ENCODE data around the gene FUOM.

- no peak for TF ChIP-seq MAX (IDR thresholded peaks at IDR 0.05)
- TF ChIP-seq CTCF (IDR thresholded peaks at IDR 0.05; ENCODE audit: control extremely low read depth in 1 of 3, insufficient read depth in 1 of 3, low read depth in 1 of 3, low read length in 3 of 3): no peak
- TF ChIP-seq POLR2A (IDR thresholded peaks at IDR 0.05; ENCODE audit: control extremely low read depth in 1 of 2, low read depth in 2 of 2, low read length in 2 of 2): no peak
- TF ChIP-seq HDAC6 (IDR thresholded peaks at IDR 0.05; ENCODE audit: low read depth, low read length): no peak
- no peak for TF ChIP-seq ASH2L (IDR thresholded peaks at IDR 0.05; ENCODE audit: low read length)
- TF ChIP-seq GABPA (IDR thresholded peaks at IDR 0.05; ENCODE audit: borderline replicate concordance, insufficient read depth, low read length): no peak
- TF ChIP-seq BRCA1 (IDR thresholded peaks at IDR 0.05; ENCODE audit: low read depth, low read length): no peak
- no peak for TF ChIP-seq JUN (IDR thresholded peaks at IDR 0.05; ENCODE audit: low read depth, low read length)
- no peak for TF ChIP-seq POLR2AphosphoS5 (IDR thresholded peaks at IDR 0.05; ENCODE audit: low read depth, low read length)
- TF ChIP-seq EZH2 (IDR thresholded peaks at IDR 0.05; ENCODE audit: low read depth, low read length, severe bottlenecking): no peak
- no peak for TF ChIP-seq EP300 (IDR thresholded peaks at IDR 0.05; ENCODE audit: borderline replicate concordance in 1 of 2, low read depth in 2 of 2, low read length in 2 of 2)
Observed at GRCh38 chr10:133381036-133381435, 23.2 kb upstream of the FUOM start.
